HCT116 (cell line): ENCODE data around the gene SUGCT. TPM values are rescaled to one million over a fixed set of nuclear protein-coding genes. Genes with fewer than 3 reads are reported as not detected.
"Not testable (repeated sequence)": the region's sequence is repeated elsewhere in the genome, so short reads cannot be mapped to it uniquely, and the experiment has no call there.

Experiments
- ATAC-seq: fragments of 200-7000 bp; cut with Tn5 transposase; 2 replicates; pipeline ENCODE4 v1.9.1; 2020; ENCODE audit warnings: mild to moderate bottlenecking, moderate library complexity
- BruUV-seq: library from RNA; stranded (reverse); fragments of 400-500 nt; replicated peaks from 2 replicates; lab custom pipeline; 2021; lab: Mats Ljungman, UMichigan
- CTCF ChIA-PET: fragments of 300-600 bp; sonication (Branson Sonifier 250); formaldehyde crosslinking; loops from one replicate; lab custom pipeline; 2021; ENCODE audit warnings: antibody characterized with exemption; lab: Charles Lee
- POLR2A ChIA-PET: fragments of 300-600, 350-600 bp; sonication (Branson Sonifier 250); formaldehyde crosslinking; loops from one replicate; lab custom pipeline; 2021; ENCODE audit warnings: antibody characterized with exemption; lab: Charles Lee
- RAD21 ChIA-PET, 2 experiments: fragments of 300-600 bp; sonication (Branson Sonifier 250); formaldehyde crosslinking; loops; one replicate each; lab custom pipeline; 2023; ENCODE audit warnings: low total read pairs in 2 of 2; ENCODE audit not compliant: uncharacterized antibody in 2 of 2, unreplicated experiment in 2 of 2, low non-redundant PET in 1 of 2; lab: Charles Lee
- DNase-seq: peaks from one replicate; pipeline ENCODE4 v3.0.0-alpha.2; 2010; ENCODE audit warnings: low read depth, low spot score
- H2AFZ ChIP-seq: fragments of 200-600 bp; shearing (Covaris generic), sonication (generic); 2 replicates; pipeline ENCODE4 v1.6.1; 2017; ENCODE audit warnings: low read depth, mixed run types, mixed read lengths, antibody characterized with exemption, low read length; ENCODE audit not compliant: poor library complexity, severe bottlenecking
- H3K27ac ChIP-seq: 2 replicates; pipeline ENCODE4 v1.5.1; 2012; ENCODE audit warnings: low read depth, low read length
- H3K27me3 ChIP-seq: fragments of 200-600 bp; sonication (generic); 2 replicates; pipeline ENCODE4 v1.6.1; 2016; ENCODE audit warnings: mixed run types, low read length, mixed read lengths; ENCODE audit not compliant: insufficient read depth
- H3K36me3 ChIP-seq, 2 experiments: fragments of 200-500 bp in 1 of 2; fragments of 200-600 bp in 1 of 2; sonication (Bioruptor generic) in 1 of 2; sonication (generic) in 1 of 2; 2 replicates each; pipeline versions ENCODE4 v1.5.1 to v1.6.1; 2014 to 2016; ENCODE audit warnings: low read length in 2 of 2, inconsistent platforms in 1 of 2, mixed read lengths in 1 of 2, mixed run types in 1 of 2; ENCODE audit not compliant: insufficient read depth in 2 of 2, control insufficient read depth in 1 of 2
- H3K4me1 ChIP-seq, 2 experiments: fragments of 200-600 bp in 1 of 2; sonication (generic) in 1 of 2; 2 replicates each; pipeline versions ENCODE4 v1.5.1 to v1.6.1; 2012 to 2017; ENCODE audit warnings: low read length in 2 of 2, inconsistent platforms in 1 of 2, mild to moderate bottlenecking in 1 of 2, mixed read lengths in 1 of 2, mixed run types in 1 of 2, moderate library complexity in 1 of 2; ENCODE audit not compliant: insufficient read depth in 2 of 2, control insufficient read depth in 1 of 2
- H3K4me2 ChIP-seq: fragments of 200-600 bp; sonication (generic); 2 replicates; pipeline ENCODE4 v1.6.1; 2017; ENCODE audit warnings: mixed run types, low read length, mixed read lengths
- H3K4me3 ChIP-seq, 2 experiments: fragments of 200-600 bp in 1 of 2; sonication (generic) in 1 of 2; replicated peaks in 1 of 2; 2 replicates each; pipeline ENCODE4 v1.5.1; 2011 to 2016; ENCODE audit warnings: low read length in 2 of 2, control low read depth in 1 of 2, low read depth in 1 of 2, mild to moderate bottlenecking in 1 of 2, mixed read lengths in 1 of 2, mixed run types in 1 of 2
- H3K79me2 ChIP-seq: fragments of 200-600 bp; sonication (generic); 2 replicates; pipeline ENCODE4 v1.6.1; 2017; ENCODE audit warnings: mild to moderate bottlenecking, mixed run types, low read length, moderate library complexity, mixed read lengths; ENCODE audit not compliant: insufficient read depth
- H3K9ac ChIP-seq: fragments of 200-600 bp; sonication (generic); 2 replicates; pipeline ENCODE4 v1.6.1; 2016; ENCODE audit warnings: low read length, mixed read lengths
- H3K9me2 ChIP-seq: fragments of 200-600 bp; sonication (generic), shearing (Covaris generic); 2 replicates; pipeline ENCODE4 v1.6.1; 2017; ENCODE audit warnings: mixed run types, mild to moderate bottlenecking, moderate library complexity; ENCODE audit not compliant: insufficient read depth
- H3K9me3 ChIP-seq, 2 experiments: fragments of 200-500 bp in 1 of 2; fragments of 200-600 bp in 1 of 2; sonication (Bioruptor generic) in 1 of 2; sonication (generic) in 1 of 2; 2 replicates each; pipeline ENCODE4 v1.6.1; 2014 to 2017; ENCODE audit warnings: low read length in 2 of 2, mixed read lengths in 2 of 2, inconsistent platforms in 1 of 2, low read depth in 1 of 2, mild to moderate bottlenecking in 1 of 2, mixed run types in 1 of 2, moderate library complexity in 1 of 2; ENCODE audit not compliant: control insufficient read depth in 1 of 2, insufficient read depth in 1 of 2
- H4K20me1 ChIP-seq: fragments of 200-600 bp; sonication (generic), shearing (Covaris generic); 2 replicates; pipeline ENCODE4 v1.6.1; 2017; ENCODE audit warnings: mixed run types, mild to moderate bottlenecking, moderate library complexity; ENCODE audit not compliant: insufficient read depth
- CBX3 ChIP-seq: IDR thresholded peaks from 2 replicates; pipeline ENCODE4 v1.6.1; 2012; ENCODE audit warnings: low read depth
- EGR1 ChIP-seq: IDR thresholded peaks from 2 replicates; pipeline ENCODE4 v1.6.1; 2012; ENCODE audit warnings: low read depth
- ELF1 ChIP-seq: IDR thresholded peaks from 2 replicates; pipeline ENCODE4 v1.6.1; 2012; ENCODE audit warnings: low read depth, borderline replicate concordance
- EZH2 ChIP-seq: fragments of 200-600 bp; sonication (generic); IDR thresholded peaks from 2 replicates; pipeline ENCODE4 v1.6.1; 2017; ENCODE audit warnings: antibody characterized with exemption, mixed run types
- MAX ChIP-seq: IDR thresholded peaks from 2 replicates; pipeline ENCODE4 v1.6.1; 2012
- RAD21 ChIP-seq: IDR thresholded peaks from 2 replicates; pipeline ENCODE4 v1.6.1; 2012; ENCODE audit warnings: low read depth, mild to moderate bottlenecking
- YY1 ChIP-seq: IDR thresholded peaks from 2 replicates; pipeline ENCODE4 v1.6.1; 2011; ENCODE audit warnings: low read length, low read depth, moderate library complexity, mild to moderate bottlenecking; ENCODE audit not compliant: insufficient replicate concordance; ENCODE audit errors: extremely low read depth
- ZNF274 ChIP-seq: fragments of 200-500 bp; sonication (Bioruptor generic); IDR thresholded peaks from 2 replicates; pipeline ENCODE4 v1.6.1; 2014; ENCODE audit warnings: mild to moderate bottlenecking, low read depth, low read length, inconsistent platforms
- intact Hi-C: fragments of 100-400 bp; cut with micrococcal nuclease; formaldehyde crosslinking; loops from 2 replicates; pipeline ENCODE4 v1.10.0; 2022
- total RNA-seq: library from RNA; stranded (reverse); gene quantifications from one replicate; pipeline ENCODE4 v1.2.1, GENCODE V29; 2021; ENCODE audit not compliant: unreplicated experiment
- TF ChIP-seq, protein P1 (sequence below), 3 experiments: fragments of 200-600 bp in 1 of 3; sonication (generic) in 1 of 3; IDR thresholded peaks in 2 of 3; conservative IDR thresholded peaks in 1 of 3; 2 replicates each; pipeline ENCODE4 v1.5.1; 2012 to 2017; ENCODE audit warnings: low read depth in 2 of 3, low read length in 2 of 3, antibody characterized with exemption in 1 of 3, borderline replicate concordance in 1 of 3, control low read depth in 1 of 3, mild to moderate bottlenecking in 1 of 3, mixed read lengths in 1 of 3, mixed run types in 1 of 3, moderate library complexity in 1 of 3; ENCODE audit not compliant: insufficient read depth in 1 of 3

SUGCT gene
- total RNA-seq, 1 experiment from 2014 or later, result 4.4 TPM

GRCh38 chr7:40137563-40137962 lies 2.8 kb downstream of the SUGCT start (continued):
- TF ChIP-seq CBX3 (no peak), YY1 (no peak), EGR1 (no peak), ELF1 (no peak), ZNF274 (no peak)
- TF ChIP-seq, all 23 proteins: peak for 0

DNA sequence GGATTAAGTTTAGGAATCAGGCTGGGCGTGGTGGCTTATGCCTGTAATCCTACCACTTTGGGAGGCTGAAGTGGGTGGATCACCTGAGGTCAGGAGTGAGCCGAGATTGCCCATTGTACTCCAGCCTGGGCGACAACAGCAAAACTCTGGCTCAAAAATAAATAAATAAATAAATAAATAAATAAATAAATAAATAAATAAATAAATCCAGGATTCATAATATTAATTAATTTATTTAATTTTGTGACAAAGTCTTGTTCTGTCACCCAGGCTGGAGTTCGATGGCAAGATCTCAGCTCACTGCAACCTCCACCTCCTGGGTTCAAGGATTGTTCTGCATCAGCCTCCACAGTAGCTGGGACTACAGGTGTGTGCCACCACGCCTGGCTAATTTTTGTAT lies 4.2 kb downstream of the SUGCT start:
- H3K36me3 ChIP-seq, result no peaks in the 10 kb centered on the region
- ChIA-PET POLR2A (no interaction called here), RAD21 (no interaction called here), CTCF (no interaction called here)
- peaks cover 6% of the 10 kb centered on the region for H3K79me2 ChIP-seq
- no peak overlapping the region for H2AFZ ChIP-seq
- no peak for TF ChIP-seq EGR1
- TF ChIP-seq, protein P1, sequence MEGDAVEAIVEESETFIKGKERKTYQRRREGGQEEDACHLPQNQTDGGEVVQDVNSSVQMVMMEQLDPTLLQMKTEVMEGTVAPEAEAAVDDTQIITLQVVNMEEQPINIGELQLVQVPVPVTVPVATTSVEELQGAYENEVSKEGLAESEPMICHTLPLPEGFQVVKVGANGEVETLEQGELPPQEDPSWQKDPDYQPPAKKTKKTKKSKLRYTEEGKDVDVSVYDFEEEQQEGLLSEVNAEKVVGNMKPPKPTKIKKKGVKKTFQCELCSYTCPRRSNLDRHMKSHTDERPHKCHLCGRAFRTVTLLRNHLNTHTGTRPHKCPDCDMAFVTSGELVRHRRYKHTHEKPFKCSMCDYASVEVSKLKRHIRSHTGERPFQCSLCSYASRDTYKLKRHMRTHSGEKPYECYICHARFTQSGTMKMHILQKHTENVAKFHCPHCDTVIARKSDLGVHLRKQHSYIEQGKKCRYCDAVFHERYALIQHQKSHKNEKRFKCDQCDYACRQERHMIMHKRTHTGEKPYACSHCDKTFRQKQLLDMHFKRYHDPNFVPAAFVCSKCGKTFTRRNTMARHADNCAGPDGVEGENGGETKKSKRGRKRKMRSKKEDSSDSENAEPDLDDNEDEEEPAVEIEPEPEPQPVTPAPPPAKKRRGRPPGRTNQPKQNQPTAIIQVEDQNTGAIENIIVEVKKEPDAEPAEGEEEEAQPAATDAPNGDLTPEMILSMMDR (IDR thresholded peaks at IDR 0.05 in 2 of 3, conservative IDR thresholded peaks at IDR 0.05 in 1 of 3; ENCODE audit: borderline replicate concordance in 1 of 3, insufficient read depth in 1 of 3, low read depth in 2 of 3, low read length in 2 of 3), result no peak
- TF ChIP-seq EZH2, result no peak
- no peak for TF ChIP-seq RAD21
- no peak for TF ChIP-seq MAX
- peaks cover 3 to 23% of the 10 kb centered on the region in 2 experiments; a peak in 3 of 4 replicates for H3K4me1 ChIP-seq
- H4K20me1 ChIP-seq, result no peaks in the 10 kb centered on the region
- no peaks in the 10 kb centered on the region for H3K9me2 ChIP-seq
- no peak overlapping the region for H3K27ac ChIP-seq
- no peak overlapping the region for H3K4me2 ChIP-seq
- ATAC-seq (no peak), DNase-seq (no peak)
- H3K4me3 ChIP-seq, result no peak overlapping the region
- BruUV-seq, result no TSS peak
- intact Hi-C loops, result no loop called here
- H3K27me3 ChIP-seq, result no peaks in the 10 kb centered on the region
- no peaks in the 10 kb centered on the region for H3K9me3 ChIP-seq
- no peak overlapping the region for H3K9ac ChIP-seq

- H3K9me2 ChIP-seq, H3K4me3 ChIP-seq, intact Hi-C loops, H3K79me2 ChIP-seq, H3K4me2 ChIP-seq, H3K36me3 ChIP-seq, BruUV-seq, H3K9me3 ChIP-seq, H3K27ac ChIP-seq, CTCF ChIA-PET, RAD21 ChIA-PET, ATAC-seq, POLR2A ChIA-PET, DNase-seq, H3K27me3 ChIP-seq, H2AFZ ChIP-seq, H4K20me1 ChIP-seq, H3K9ac ChIP-seq: not testable (repeated sequence)
- H3K4me1 ChIP-seq, result peaks cover 3 to 23% of the 10 kb centered on the region in 2 experiments; a peak in 3 of 4 replicates
Observed at GRCh38 chr7:40139891-40140290, 5.1 kb downstream of the SUGCT start.
